ENCODE measurements around the gene CIRBP. TPM values are rescaled to one million over a fixed set of nuclear protein-coding genes. Genes with fewer than 3 reads are reported as not detected.

Gene CIRBP
- total and polyA plus RNA-seq, 2 of the 13 experiments (the other 11 are each of a cell fraction or from before 2014, with no cell fraction given): 133 to 140 TPM

GRCh38 chr19:1296078-1296477 lies 26.9 kb downstream of the CIRBP start:
- H3K4me1 ChIP-seq (ENCODE audit: insufficient read depth, low read length): peaks cover 19% of the 10 kb centered on the region
- H3K4me3 ChIP-seq (replicated peaks in 1 of 3; ENCODE audit: insufficient read depth in 1 of 3, low read depth in 2 of 3, low read length in 3 of 3): no peak overlapping the region
- H4K20me1 ChIP-seq (ENCODE audit: insufficient read depth, low read length): no peaks in the 10 kb centered on the region
- H2AFZ ChIP-seq (ENCODE audit: low read length): no peak overlapping the region
- CTCF ChIA-PET (ENCODE audit: low intra/inter-chr PET ratio, low total read pairs): no interaction called here
- no peaks in the 10 kb centered on the region for H3K9me3 ChIP-seq (ENCODE audit: low read length)
- POLR2A ChIA-PET: no interaction called here
- no peaks in the 10 kb centered on the region for H3K27me3 ChIP-seq (ENCODE audit: control insufficient read depth in 1 of 2, insufficient read depth in 2 of 2, low read length in 2 of 2)
- H3K27ac ChIP-seq (ENCODE audit: extremely low read length, insufficient read depth, low read length): no peak overlapping the region
- H3K36me3 ChIP-seq (replicated peaks in 1 of 2; ENCODE audit: control insufficient read depth in 1 of 2, insufficient read depth in 2 of 2, low read length in 2 of 2): peaks cover 0 to 2% of the 10 kb centered on the region in 2 experiments; a peak in 2 of 5 replicates
- FAIRE-seq (no peak), ATAC-seq (no peak), DNase-seq (ENCODE audit: low spot score) (no peak)
- in situ Hi-C loops (cut with HindIII; ENCODE audit: extremely low pct_ligation_motif_present, low pct_unique_long_range_greater_than_20kb): no loop called here
- no peak for TF ChIP-seq RARA (CRISPR knock-in tag; IDR thresholded peaks at IDR 0.05)
- no peak for TF ChIP-seq ZNF281 (CRISPR knock-in tag; IDR thresholded peaks at IDR 0.05; ENCODE audit: borderline replicate concordance)
- no peak for TF ChIP-seq ZNF839 (CRISPR knock-in tag; IDR thresholded peaks at IDR 0.05; ENCODE audit: borderline replicate concordance)
- TF ChIP-seq AFF4 (CRISPR knock-in tag; IDR thresholded peaks at IDR 0.05): no peak
- TF ChIP-seq SP1 (IDR thresholded peaks at IDR 0.05): no peak
- TF ChIP-seq SP1 (CRISPR knock-in tag; IDR thresholded peaks at IDR 0.05): peak; percentile 50
- TF ChIP-seq ZNF660 (CRISPR knock-in tag; IDR thresholded peaks at IDR 0.05; ENCODE audit: borderline replicate concordance, low read depth): no peak
- no peak overlapping the region for H3K4me2 ChIP-seq (ENCODE audit: low read depth, low read length)
- WGBS (ENCODE audit: low lambda C conversion rate): 98% methylated on average over 11 of the region's 13 CpGs
- BruUV-seq (replicated peaks): no TSS peak
- intact Hi-C loops (cut with micrococcal nuclease; ENCODE audit: unreplicated experiment): no loop called here
- peaks cover 8% of the 10 kb centered on the region for H3K79me2 ChIP-seq (ENCODE audit: insufficient read depth, low read length)
- H3K9ac ChIP-seq (ENCODE audit: insufficient read depth, low read depth, low read length): no peak overlapping the region

Measured in HepG2 (cell line).